Lower leg skin (tissue), 3 donors: Measurements from ENCODE around the gene TAGLN3.

Experiments
- CTCF ChIP-seq, 3 donors: fragments of 450-650 bp; IDR thresholded peaks; one replicate each; pipeline ENCODE4 v1.5.1; 2016; ENCODE audit warnings: antibody characterized with exemption in 3 of 3, mild to moderate bottlenecking in 3 of 3, moderate library complexity in 2 of 3
- POLR2A ChIP-seq, 2 donors: fragments of 450-650 bp; IDR thresholded peaks; one replicate each; pipeline ENCODE4 v1.6.1; 2016 to 2017; ENCODE audit warnings: antibody characterized with exemption in 2 of 2, mild to moderate bottlenecking in 1 of 2, moderate library complexity in 1 of 2

DNA sequence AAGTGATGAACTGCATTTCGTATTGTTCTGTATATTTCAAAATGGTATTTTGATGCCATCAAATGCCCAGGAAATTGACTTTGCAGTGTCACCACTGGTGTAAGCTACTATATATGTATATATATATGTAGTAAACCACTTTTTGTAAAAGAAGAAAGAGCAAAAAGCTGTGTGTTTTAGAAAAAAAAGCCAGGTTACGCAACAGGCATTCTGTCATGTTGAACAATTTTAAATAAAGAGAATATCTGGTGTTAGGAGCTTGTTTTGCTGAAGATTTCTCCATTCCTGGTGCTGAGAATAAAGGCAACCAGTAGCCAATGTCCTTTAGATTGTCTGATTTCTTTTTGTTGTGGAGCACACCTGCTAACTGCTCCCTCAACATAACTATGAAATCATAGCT, 23.6 kb upstream of the TAGLN3 start:
- TF ChIP-seq POLR2A (IDR thresholded peaks at IDR 0.05) (no peak), CTCF (IDR thresholded peaks at IDR 0.05) (no peak)
